MCF 10A (cell line): ENCODE data around the gene EIPR1. TPM values are rescaled to one million over a fixed set of nuclear protein-coding genes. Genes with fewer than 3 reads are reported as not detected.

Experiments used
- BruUV-seq: library from RNA; stranded (reverse); fragments of 400-500 nt; replicated peaks from 2 replicates; lab custom pipeline; 2021; lab: Mats Ljungman, UMichigan
- CTCF ChIA-PET: fragments of 300-600 bp; sonication (Branson Sonifier 250); formaldehyde crosslinking; extraction: SDS; loops from one replicate; lab custom pipeline; 2021; ENCODE audit warnings: antibody characterized with exemption, inconsistent platforms; lab: Yijun Ruan, JAX
- POLR2A ChIA-PET: fragments of 300-600, 350-650 bp; sonication (Branson Sonifier 250); formaldehyde crosslinking; extraction: SDS; loops from one replicate; lab custom pipeline; 2020; ENCODE audit warnings: antibody characterized with exemption, inconsistent platforms; lab: Yijun Ruan, JAX
- DNase-seq: peaks from one replicate; pipeline ENCODE4 v3.0.0-alpha.2; 2018; ENCODE audit not compliant: unreplicated experiment
- H3K27ac Mint-ChIP-seq: one replicate; pipeline ENCODE4 v1.8.0; 2022; ENCODE audit warnings: mild to moderate bottlenecking, low read depth, mixed read lengths; ENCODE audit not compliant: unreplicated experiment
- H3K27me3 Mint-ChIP-seq: one replicate; pipeline ENCODE4 v1.8.0; 2022; ENCODE audit warnings: mixed read lengths; ENCODE audit not compliant: insufficient read depth, unreplicated experiment
- H3K36me3 Mint-ChIP-seq: one replicate; pipeline ENCODE4 v1.8.0; 2022; ENCODE audit warnings: mild to moderate bottlenecking, moderate library complexity, mixed read lengths; ENCODE audit not compliant: insufficient read depth, unreplicated experiment
- H3K4me1 Mint-ChIP-seq: one replicate; pipeline ENCODE4 v1.8.0; 2022; ENCODE audit warnings: mixed read lengths; ENCODE audit not compliant: insufficient read depth, unreplicated experiment
- H3K4me3 Mint-ChIP-seq: one replicate; pipeline ENCODE4 v1.8.0; 2022; ENCODE audit warnings: mild to moderate bottlenecking, moderate library complexity, mixed read lengths; ENCODE audit not compliant: unreplicated experiment
- H3K9me3 Mint-ChIP-seq: one replicate; pipeline ENCODE4 v1.8.0; 2022; ENCODE audit warnings: mixed read lengths; ENCODE audit not compliant: unreplicated experiment
- intact Hi-C: fragments of 100-400 bp; cut with micrococcal nuclease; formaldehyde crosslinking; loops from 2 replicates; pipeline ENCODE4 v1.14.1; 2022
- total RNA-seq: library from RNA; stranded (reverse); gene quantifications from 2 replicates; pipeline ENCODE4 v1.2.3, GENCODE V29; 2022
- TF ChIP-seq, protein P1 (sequence below): fragments of 200-600 bp; IDR thresholded peaks from one replicate; pipeline ENCODE4 v1.8.0; 2022; ENCODE audit warnings: antibody characterized with exemption, mild to moderate bottlenecking; ENCODE audit not compliant: unreplicated experiment

Gene EIPR1
- total RNA-seq, 1 experiment from 2014 or later: 49.0 TPM

DNA sequence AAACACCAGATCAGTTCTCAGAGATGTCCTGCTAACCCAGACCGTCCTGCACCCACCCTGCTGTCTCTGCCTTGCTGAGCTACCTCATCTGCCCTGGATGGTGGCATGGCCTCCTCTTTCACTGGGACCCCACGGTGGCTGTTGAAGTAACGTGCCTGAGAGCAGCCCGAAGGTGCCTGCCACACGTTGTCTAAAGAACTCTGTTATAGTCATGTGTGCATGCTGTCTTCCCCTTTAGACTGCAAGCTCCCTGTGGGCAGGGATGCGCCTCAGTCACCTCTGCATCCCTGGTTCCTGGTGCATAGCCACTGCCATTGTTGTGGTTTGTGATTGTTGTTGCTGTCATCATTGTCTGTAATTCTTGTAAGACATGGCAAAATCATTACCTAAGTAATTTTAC, 235.9 kb downstream of the EIPR1 start:
- no peak for DNase-seq
- ChIA-PET CTCF (interaction anchor here (0.7 kb wide), 1 partner anchor 496 kb away, joined by 3 read pairs; no protein-coding TSS in a partner anchor), POLR2A (no interaction called here)
- no TSS peak for BruUV-seq
- H3K27me3 Mint-ChIP-seq: no peaks in the 10 kb centered on the region
- intact Hi-C loops: no loop called here
- no peak overlapping the region for H3K4me3 Mint-ChIP-seq
- H3K4me1 Mint-ChIP-seq: no peaks in the 10 kb centered on the region
- TF ChIP-seq, protein P1, sequence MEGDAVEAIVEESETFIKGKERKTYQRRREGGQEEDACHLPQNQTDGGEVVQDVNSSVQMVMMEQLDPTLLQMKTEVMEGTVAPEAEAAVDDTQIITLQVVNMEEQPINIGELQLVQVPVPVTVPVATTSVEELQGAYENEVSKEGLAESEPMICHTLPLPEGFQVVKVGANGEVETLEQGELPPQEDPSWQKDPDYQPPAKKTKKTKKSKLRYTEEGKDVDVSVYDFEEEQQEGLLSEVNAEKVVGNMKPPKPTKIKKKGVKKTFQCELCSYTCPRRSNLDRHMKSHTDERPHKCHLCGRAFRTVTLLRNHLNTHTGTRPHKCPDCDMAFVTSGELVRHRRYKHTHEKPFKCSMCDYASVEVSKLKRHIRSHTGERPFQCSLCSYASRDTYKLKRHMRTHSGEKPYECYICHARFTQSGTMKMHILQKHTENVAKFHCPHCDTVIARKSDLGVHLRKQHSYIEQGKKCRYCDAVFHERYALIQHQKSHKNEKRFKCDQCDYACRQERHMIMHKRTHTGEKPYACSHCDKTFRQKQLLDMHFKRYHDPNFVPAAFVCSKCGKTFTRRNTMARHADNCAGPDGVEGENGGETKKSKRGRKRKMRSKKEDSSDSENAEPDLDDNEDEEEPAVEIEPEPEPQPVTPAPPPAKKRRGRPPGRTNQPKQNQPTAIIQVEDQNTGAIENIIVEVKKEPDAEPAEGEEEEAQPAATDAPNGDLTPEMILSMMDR: no peak
- no peaks in the 10 kb centered on the region for H3K9me3 Mint-ChIP-seq
- no peaks in the 10 kb centered on the region for H3K36me3 Mint-ChIP-seq
- H3K27ac Mint-ChIP-seq: no peak overlapping the region

DNA sequence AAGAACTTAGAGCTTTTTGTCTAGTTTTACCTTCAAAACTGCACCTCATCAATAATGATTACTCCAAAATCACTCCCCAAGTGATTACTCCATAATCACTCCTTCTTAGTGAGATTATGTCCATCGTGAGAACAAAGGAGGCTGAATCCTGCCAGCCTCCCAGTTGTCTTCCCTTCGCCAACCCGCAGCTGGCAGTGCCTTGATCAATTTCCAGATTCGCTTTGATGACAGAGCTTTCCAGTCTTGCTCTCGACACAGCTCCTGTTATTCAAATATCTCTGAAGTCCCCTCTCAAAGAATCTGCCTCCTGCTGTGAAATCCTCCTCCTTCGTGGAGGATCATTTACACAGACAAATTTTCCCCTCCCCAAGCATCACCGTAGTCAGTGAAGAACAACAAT, 237.7 kb downstream of the EIPR1 start:
- ChIA-PET CTCF (interaction anchor here (0.7 kb wide), 1 partner anchor 218 kb away, joined by 4 read pairs; no protein-coding TSS in a partner anchor), POLR2A (no interaction called here)
- no peak overlapping the region for H3K27ac Mint-ChIP-seq
- no peaks in the 10 kb centered on the region for H3K36me3 Mint-ChIP-seq
- no peak for DNase-seq
- no peak overlapping the region for H3K4me3 Mint-ChIP-seq
- no TSS peak for BruUV-seq
- H3K4me1 Mint-ChIP-seq: no peaks in the 10 kb centered on the region
- intact Hi-C loops: no loop called here
- no peaks in the 10 kb centered on the region for H3K9me3 Mint-ChIP-seq
- TF ChIP-seq, protein P1: no peak
- H3K27me3 Mint-ChIP-seq: no peaks in the 10 kb centered on the region

Other genes starting within 250 kb of the EIPR1 start
- 84.4 and 102 TPM in 2 replicates for gene TRAPPC12, start 1.9 kb upstream of the EIPR1 start, total RNA-seq
- 50.1 and 61.9 TPM in 2 replicates for gene ADI1, start 141.7 kb upstream of the EIPR1 start, total RNA-seq
- gene RNASEH1, start 180.5 kb upstream of the EIPR1 start, total RNA-seq: 43.2 and 48.3 TPM in 2 replicates
- 1,765 and 1,834 TPM in 2 replicates for gene RPS7, start 197.4 kb upstream of the EIPR1 start, total RNA-seq
- not detected in 2 replicates for gene COLEC11, start 217.3 kb upstream of the EIPR1 start, total RNA-seq